K562 (cell line): Measurements from ENCODE around the gene CPLX1. TPM values are rescaled to one million over a fixed set of nuclear protein-coding genes. Genes with fewer than 3 reads are reported as not detected.

Experiments used
- BRF2 ChIP-seq: IDR thresholded peaks from 3 replicates; pipeline ENCODE4 v1.6.1; 2011; ENCODE audit warnings: borderline replicate concordance, mild to moderate bottlenecking; ENCODE audit not compliant: insufficient read length, insufficient read depth
- CCNT2 ChIP-seq: IDR thresholded peaks from 2 replicates; pipeline ENCODE4 v1.6.1; 2011; ENCODE audit warnings: borderline replicate concordance, low read depth, mild to moderate bottlenecking, moderate library complexity, mixed read lengths, low read length; ENCODE audit not compliant: insufficient read length; ENCODE audit errors: extremely low read depth
- CEBPG ChIP-seq, 3 experiments: fragments of 200-800 bp in 1 of 3; sonication (Bioruptor generic) in 1 of 3; sonication (generic) in 1 of 3; formaldehyde crosslinking in 1 of 3; IDR thresholded peaks in 2 of 3; conservative IDR thresholded peaks in 1 of 3; 2 replicates each; pipeline versions ENCODE4 v1.6.1 to v1.8.0; 2016 to 2022; ENCODE audit warnings: missing compliant biosample characterization in 2 of 3, missing genetic modification characterization in 2 of 3, mild to moderate bottlenecking in 1 of 3, missing genetic modification reagents in 1 of 3
- CHD4 ChIP-seq: fragments of 200-600 bp; sonication (generic); IDR thresholded peaks from 3 replicates; pipeline ENCODE4 v1.6.1; 2012; ENCODE audit warnings: low read depth, mild to moderate bottlenecking, mixed read lengths, low read length, inconsistent platforms; ENCODE audit not compliant: insufficient read depth, insufficient replicate concordance, poor library complexity, severe bottlenecking
- EZH2 ChIP-seq: IDR thresholded peaks from 2 replicates; pipeline ENCODE4 v1.6.1; 2012; ENCODE audit warnings: low read depth, mild to moderate bottlenecking, inconsistent platforms, low read length, borderline replicate concordance
- FOXM1 ChIP-seq, 2 experiments: fragments of 450-650 bp in 1 of 2; sonication (generic) in 1 of 2; formaldehyde crosslinking in 1 of 2; IDR thresholded peaks; 2 replicates each; pipeline versions ENCODE4 v1.6.1 to v1.9.0; 2017 to 2022; ENCODE audit warnings: low read depth in 2 of 2, mild to moderate bottlenecking in 2 of 2, missing genetic modification reagents in 1 of 2, moderate library complexity in 1 of 2
- GABPB1 ChIP-seq: sonication (generic); formaldehyde crosslinking; IDR thresholded peaks from 2 replicates; pipeline ENCODE4 v1.8.0; 2022; ENCODE audit warnings: mild to moderate bottlenecking, missing genetic modification reagents
- GTF2F1 ChIP-seq: IDR thresholded peaks from 2 replicates; pipeline ENCODE4 v1.6.1; 2011; ENCODE audit warnings: low read depth, low read length, improper control_type of control experiment
- HMG20B ChIP-seq: fragments of 250-450 bp; sonication (Bioruptor Pico); IDR thresholded peaks from 2 replicates; pipeline ENCODE4 v1.5.0; 2021; ENCODE audit warnings: mild to moderate bottlenecking
- MAFK ChIP-seq: IDR thresholded peaks from 2 replicates; pipeline ENCODE4 v1.6.1; 2011; ENCODE audit warnings: low read length, improper control_type of control experiment
- NCOA1 ChIP-seq: fragments of 450-650 bp; IDR thresholded peaks from 2 replicates; pipeline ENCODE4 v1.6.1; 2016; ENCODE audit warnings: low read depth
- PHF20 ChIP-seq: fragments of 450-650 bp; IDR thresholded peaks from 2 replicates; pipeline ENCODE4 v1.6.1; 2018; ENCODE audit not compliant: partially characterized antibody
- PHF8 ChIP-seq: fragments of 200-600 bp; sonication (generic); IDR thresholded peaks from 2 replicates; pipeline ENCODE4 v1.6.1; 2012; ENCODE audit warnings: mixed run types, mild to moderate bottlenecking, inconsistent platforms, low read length, moderate library complexity, borderline replicate concordance
- PURB ChIP-seq: sonication (generic); formaldehyde crosslinking; IDR thresholded peaks from 2 replicates; pipeline ENCODE4 v1.9.0; 2021; ENCODE audit warnings: low read depth, mild to moderate bottlenecking, missing genetic modification reagents
- RFX5 ChIP-seq: IDR thresholded peaks from 2 replicates; pipeline ENCODE4 v1.6.1; 2011; ENCODE audit warnings: low read depth, mild to moderate bottlenecking, improper control_type of control experiment, low read length
- RUNX1 ChIP-seq: sonication (generic); IDR thresholded peaks from 2 replicates; pipeline ENCODE4 v1.6.1; 2016; ENCODE audit warnings: antibody characterized with exemption, low read depth
- SAFB ChIP-seq: fragments of 200-400 bp; formaldehyde crosslinking; IDR thresholded peaks from 2 replicates; pipeline ENCODE4 v1.6.1; 2017; ENCODE audit warnings: low read depth, low read length, borderline replicate concordance
- SNRNP70 ChIP-seq: fragments of 200-400 bp; formaldehyde crosslinking; optimal IDR thresholded peaks from 2 replicates; pipeline ENCODE3; 2017; ENCODE audit warnings: low read depth, low read length
- SUPT5H ChIP-seq: fragments of 450-650 bp; IDR thresholded peaks from 2 replicates; pipeline ENCODE4 v1.6.1; 2016
- ZEB2 ChIP-seq: fragments of 450-650 bp; IDR thresholded peaks from 2 replicates; pipeline ENCODE4 v1.6.1; 2016
- ZNF232 ChIP-seq: sonication (generic); formaldehyde crosslinking; IDR thresholded peaks from 2 replicates; pipeline ENCODE4 v1.8.0; 2022; ENCODE audit warnings: mild to moderate bottlenecking, missing genetic modification reagents
- ZZZ3 ChIP-seq: fragments of 450-650 bp; IDR thresholded peaks from 2 replicates; pipeline ENCODE4 v1.6.1; 2016; ENCODE audit warnings: antibody characterized with exemption, mild to moderate bottlenecking, moderate library complexity
- polyA plus RNA-seq, 8 experiments: library from polyadenylated mRNA; depleted of rRNA in 4 of 8; stranded (reverse) in 5 of 8; unstranded in 3 of 8; fragments of >200 nt; fragmentation: Nextera tagmentation in 2 of 8; fragmentation: Illumina TruSeq in 1 of 8; extraction: Ambion mirVana in 2 of 8; extraction: Trizol in 1 of 8; gene quantifications; 2 replicates each; pipeline versions ENCODE4 v1.2.1 to v1.2.3, GENCODE V29; 2011 to 2014; ENCODE audit warnings: inconsistent platforms in 1 of 8, missing spikeins in 1 of 8
- total RNA-seq, 7 experiments: library from RNA; depleted of rRNA in 6 of 7; stranded (reverse); fragments of >200 nt in 6 of 7; fragmentation: Illumina TruSeq in 2 of 7; extraction: Trizol in 2 of 7; gene quantifications; 2 replicates each; pipeline versions ENCODE4 v1.2.1 to v1.2.3, GENCODE V29; 2011 to 2021; ENCODE audit warnings: low replicate concordance in 1 of 7
- TF ChIP-seq, protein P1 (sequence below), 2 experiments: fragments of 450-650 bp; conservative IDR thresholded peaks; 2 replicates each; pipeline ENCODE4 v1.6.1; 2017; ENCODE audit warnings: mild to moderate bottlenecking in 2 of 2, moderate library complexity in 2 of 2
- TF ChIP-seq, protein P2 (sequence below): fragments of 250-450 bp; sonication (Bioruptor Pico); IDR thresholded peaks from 2 replicates; pipeline ENCODE4 v1.8.0; 2022; ENCODE audit warnings: moderate library complexity, mild to moderate bottlenecking, inconsistent platforms

CPLX1 gene
- total and polyA plus RNA-seq, 9 of the 15 experiments (the other 6 are each of a cell fraction or from before 2014, with no cell fraction given): 0.03 to 3.3 (median 0.17) TPM; not detected in 2

DNA sequence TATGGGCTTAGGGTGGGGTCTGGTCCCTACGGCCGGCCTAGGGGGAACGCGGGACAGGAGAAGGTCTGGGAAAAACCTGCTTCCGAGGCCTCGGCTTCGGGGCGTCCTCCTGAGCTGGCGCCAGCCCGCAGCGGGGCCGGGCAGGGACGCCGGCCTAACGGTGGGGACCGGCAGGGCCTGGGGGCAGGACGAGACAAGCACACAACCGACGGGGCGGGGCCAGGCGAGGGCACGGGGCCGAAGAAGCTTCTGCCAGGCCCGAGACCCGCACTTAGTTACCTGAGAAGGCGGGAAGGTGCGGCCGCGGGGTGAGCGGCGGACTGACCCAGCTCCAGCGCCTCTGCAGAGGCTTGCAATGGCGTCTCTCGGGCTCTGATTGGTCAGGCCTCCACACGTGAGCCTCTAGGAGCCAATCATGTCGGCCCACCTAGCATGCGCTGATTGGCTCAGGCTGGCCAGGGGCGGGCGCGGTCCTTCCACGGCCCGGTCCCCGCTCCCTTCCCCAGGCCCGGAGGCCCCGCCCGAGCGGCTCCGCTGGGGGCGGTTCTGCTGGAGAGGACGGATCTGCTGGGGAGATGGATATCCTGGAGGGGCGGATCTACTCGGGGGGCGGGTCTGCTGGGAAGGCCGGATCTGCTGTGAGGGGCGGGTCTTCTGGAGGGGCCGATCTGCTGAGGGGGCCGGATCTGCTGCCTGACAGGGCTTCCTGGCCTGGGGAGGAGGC lies 44.3 kb downstream of the CPLX1 start (continued):
- TF ChIP-seq, protein P1, sequence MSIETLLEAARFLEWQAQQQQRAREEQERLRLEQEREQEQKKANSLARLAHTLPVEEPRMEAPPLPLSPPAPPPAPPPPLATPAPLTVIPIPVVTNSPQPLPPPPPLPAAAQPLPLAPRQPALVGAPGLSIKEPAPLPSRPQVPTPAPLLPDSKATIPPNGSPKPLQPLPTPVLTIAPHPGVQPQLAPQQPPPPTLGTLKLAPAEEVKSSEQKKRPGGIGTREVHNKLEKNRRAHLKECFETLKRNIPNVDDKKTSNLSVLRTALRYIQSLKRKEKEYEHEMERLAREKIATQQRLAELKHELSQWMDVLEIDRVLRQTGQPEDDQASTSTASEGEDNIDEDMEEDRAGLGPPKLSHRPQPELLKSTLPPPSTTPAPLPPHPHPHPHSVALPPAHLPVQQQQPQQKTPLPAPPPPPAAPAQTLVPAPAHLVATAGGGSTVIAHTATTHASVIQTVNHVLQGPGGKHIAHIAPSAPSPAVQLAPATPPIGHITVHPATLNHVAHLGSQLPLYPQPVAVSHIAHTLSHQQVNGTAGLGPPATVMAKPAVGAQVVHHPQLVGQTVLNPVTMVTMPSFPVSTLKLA (conservative IDR thresholded peaks at IDR 0.05): peak; percentile 66 to 78; a peak in 3 of 4 replicates
- TF ChIP-seq NCOA1 (no peak), HMG20B (CRISPR knock-in tag) (no peak), ZEB2 (no peak), CCNT2 (peak; percentile 91), FOXM1 (IDR thresholded peaks at IDR 0.05; ENCODE audit: low read depth) (no peak), FOXM1 (CRISPR knock-in tag; IDR thresholded peaks at IDR 0.05; ENCODE audit: low read depth) (peak; percentile 80), ZNF232 (peak; percentile 78; the same call in 1 of the 2 replicates), RUNX1 (0 out of 2 replicates have a peak, but pooled peaks have one; percentile 42), CEBPG (CRISPR knock-in tag; IDR thresholded peaks at IDR 0.05) (no peak), CEBPG (tag; conservative IDR thresholded peaks at IDR 0.05 in 1 of 2, IDR thresholded peaks at IDR 0.05 in 1 of 2) (no peak), RFX5 (peak; percentile 75; the same call in 1 of the 2 replicates), SAFB (0 out of 2 replicates have a peak, but pooled peaks have one; percentile 28), SNRNP70 (no peak), SUPT5H (peak; percentile 92), MAFK (no peak), PHF20 (peak; percentile 72), PHF8 (peak; percentile 92), CHD4 (no peak), PURB (CRISPR knock-in tag) (no peak), EZH2 (no peak), GTF2F1 (0 out of 2 replicates have a peak, but pooled peaks have one; percentile 36), GABPB1 (CRISPR knock-in tag) (peak; percentile 71), ZZZ3 (no peak), BRF2 (no peak)
- TF ChIP-seq, protein P2, sequence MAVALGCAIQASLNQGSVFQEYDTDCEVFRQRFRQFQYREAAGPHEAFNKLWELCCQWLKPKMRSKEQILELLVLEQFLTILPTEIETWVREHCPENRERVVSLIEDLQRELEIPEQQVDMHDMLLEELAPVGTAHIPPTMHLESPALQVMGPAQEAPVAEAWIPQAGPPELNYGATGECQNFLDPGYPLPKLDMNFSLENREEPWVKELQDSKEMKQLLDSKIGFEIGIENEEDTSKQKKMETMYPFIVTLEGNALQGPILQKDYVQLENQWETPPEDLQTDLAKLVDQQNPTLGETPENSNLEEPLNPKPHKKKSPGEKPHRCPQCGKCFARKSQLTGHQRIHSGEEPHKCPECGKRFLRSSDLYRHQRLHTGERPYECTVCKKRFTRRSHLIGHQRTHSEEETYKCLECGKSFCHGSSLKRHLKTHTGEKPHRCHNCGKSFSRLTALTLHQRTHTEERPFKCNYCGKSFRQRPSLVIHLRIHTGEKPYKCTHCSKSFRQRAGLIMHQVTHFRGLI: no peak
